HepG2 (cell line): ENCODE data around the gene LRRC73. TPM values are rescaled to one million over a fixed set of nuclear protein-coding genes. Genes with fewer than 3 reads are reported as not detected.

ENCODE experiments used
- ARNT2 ChIP-seq: sonication (generic); formaldehyde crosslinking; IDR thresholded peaks from 2 replicates; pipeline ENCODE4 v1.8.0; 2022; ENCODE audit warnings: mild to moderate bottlenecking, low read depth, missing genetic modification reagents, moderate library complexity
- BRF2 ChIP-seq: sonication (generic); formaldehyde crosslinking; IDR thresholded peaks from 2 replicates; pipeline ENCODE4 v1.8.1; 2022; ENCODE audit warnings: mild to moderate bottlenecking, missing genetic modification reagents
- CCAR2 ChIP-seq: fragments of 200-400 bp; formaldehyde crosslinking; optimal IDR thresholded peaks from 2 replicates; pipeline ENCODE3; 2018; ENCODE audit warnings: low read depth, mild to moderate bottlenecking, low read length, moderate library complexity
- EED ChIP-seq: sonication (generic); formaldehyde crosslinking; IDR thresholded peaks from 2 replicates; pipeline ENCODE4 v1.5.0; 2020; ENCODE audit warnings: mild to moderate bottlenecking, missing genetic modification reagents
- FLYWCH1 ChIP-seq: sonication (generic); formaldehyde crosslinking; IDR thresholded peaks from 2 replicates; pipeline ENCODE4 v1.8.1; 2023; ENCODE audit warnings: mild to moderate bottlenecking, missing genetic modification reagents
- FOXK2 ChIP-seq: fragments of 450-650 bp; IDR thresholded peaks from 2 replicates; pipeline ENCODE4 v1.6.1; 2016
- GATA4 ChIP-seq: sonication (generic); IDR thresholded peaks from 2 replicates; pipeline ENCODE4 v1.6.1; 2016; ENCODE audit warnings: antibody characterized with exemption, low read depth, borderline replicate concordance
- HMGXB3 ChIP-seq: sonication (generic); formaldehyde crosslinking; IDR thresholded peaks from 2 replicates; pipeline ENCODE4 v1.4.0; 2020; ENCODE audit warnings: missing genetic modification reagents, borderline replicate concordance
- HOXA3 ChIP-seq: sonication (generic); formaldehyde crosslinking; IDR thresholded peaks from 2 replicates; pipeline ENCODE4 v1.5.0; 2020; ENCODE audit warnings: missing genetic modification reagents
- KMT2B ChIP-seq: IDR thresholded peaks from 2 replicates; pipeline ENCODE4 v1.6.1; 2016; ENCODE audit warnings: missing genetic modification reagents, missing compliant biosample characterization
- MEF2D ChIP-seq: sonication (generic); formaldehyde crosslinking; IDR thresholded peaks from 2 replicates; pipeline ENCODE4 v1.5.1; 2020; ENCODE audit warnings: mild to moderate bottlenecking, missing genetic modification reagents
- MYPOP ChIP-seq: sonication (generic); formaldehyde crosslinking; IDR thresholded peaks from 2 replicates; pipeline ENCODE4 v1.8.1; 2023; ENCODE audit warnings: mild to moderate bottlenecking, moderate library complexity, missing genetic modification reagents
- SUZ12 ChIP-seq: fragments of 150-350 bp; IDR thresholded peaks from 2 replicates; pipeline ENCODE4 v1.6.1; 2014; ENCODE audit warnings: low read depth, low read length
- THAP7 ChIP-seq: sonication (generic); formaldehyde crosslinking; IDR thresholded peaks from 2 replicates; pipeline ENCODE4 v1.8.1; 2023; ENCODE audit warnings: mild to moderate bottlenecking, missing genetic modification reagents
- XRCC5 ChIP-seq: fragments of 200-400 bp; formaldehyde crosslinking; optimal IDR thresholded peaks from 2 replicates; pipeline ENCODE3; 2017; ENCODE audit warnings: mild to moderate bottlenecking, low read length
- ZFP91 ChIP-seq: sonication (generic); formaldehyde crosslinking; IDR thresholded peaks from 2 replicates; pipeline ENCODE4 v1.9.0; 2022; ENCODE audit warnings: missing genetic modification reagents, mild to moderate bottlenecking, borderline replicate concordance
- ZNF235 ChIP-seq: sonication (generic); formaldehyde crosslinking; IDR thresholded peaks from 2 replicates; pipeline ENCODE4 v1.8.1; 2023; ENCODE audit warnings: mild to moderate bottlenecking, missing genetic modification reagents, borderline replicate concordance
- ZNF274 ChIP-seq: sonication (generic); formaldehyde crosslinking; IDR thresholded peaks from 2 replicates; pipeline ENCODE4 v1.5.1; 2020; ENCODE audit warnings: mild to moderate bottlenecking, missing genetic modification reagents
- ZNF607 ChIP-seq: sonication (generic); formaldehyde crosslinking; IDR thresholded peaks from 2 replicates; pipeline ENCODE4 v1.5.1; 2020; ENCODE audit warnings: missing genetic modification reagents, mild to moderate bottlenecking, borderline replicate concordance
- ZNF674 ChIP-seq: sonication (generic); formaldehyde crosslinking; IDR thresholded peaks from 2 replicates; pipeline ENCODE4 v1.5.0; 2020; ENCODE audit warnings: low read depth, mild to moderate bottlenecking, missing genetic modification reagents
- polyA plus RNA-seq, 8 experiments: library from polyadenylated mRNA; depleted of rRNA in 3 of 8; stranded (reverse) in 7 of 8; unstranded in 1 of 8; fragments of >200 nt; fragmentation: Illumina TruSeq in 4 of 8; extraction: Trizol in 4 of 8; gene quantifications; 2 replicates each; pipeline versions ENCODE4 v1.2.1 to v1.2.3, GENCODE V29; 2011 to 2016; ENCODE audit warnings: low read depth in 4 of 8, missing spikeins in 1 of 8, mixed read lengths in 1 of 8; ENCODE audit not compliant: insufficient read depth in 1 of 8
- total RNA-seq, 5 experiments: library from RNA; depleted of rRNA; stranded (reverse); fragments of >200 nt; fragmentation: Illumina TruSeq; extraction: Trizol; gene quantifications; 2 replicates each; pipeline ENCODE4 v1.2.3, GENCODE V29; 2016; ENCODE audit warnings: low read depth in 1 of 5

Gene LRRC73
- total and polyA plus RNA-seq, 2 of the 13 experiments (the other 11 are each of a cell fraction or from before 2014, with no cell fraction given) = 0.11 to 0.12 TPM

GRCh38 chr6:43516697-43517504 lies 6.8 kb upstream of the LRRC73 start, which contains the start of the genes POLR1C and YIPF3 (continued):
- TF ChIP-seq MYPOP (CRISPR knock-in tag) = peak; percentile 41; the same call in 1 of the 2 replicates
- peak; percentile 62 for TF ChIP-seq ZNF274 (CRISPR knock-in tag)
- TF ChIP-seq KMT2B (CRISPR knock-in tag) = peak; percentile 87
- TF ChIP-seq MEF2D (CRISPR knock-in tag) = no peak; the same call in 1 of the 2 replicates
- TF ChIP-seq THAP7 = peak; percentile 15; the same call in 1 of the 2 replicates
- peak; percentile 38; the same call in 1 of the 2 replicates for TF ChIP-seq ZNF674 (CRISPR knock-in tag)
- peak; percentile 67; the same call in 1 of the 2 replicates for TF ChIP-seq FLYWCH1 (CRISPR knock-in tag)
- TF ChIP-seq BRF2 (CRISPR knock-in tag) = peak; percentile 69
- TF ChIP-seq ZNF607 = peak; percentile 96
- TF ChIP-seq SUZ12 = no peak
- TF ChIP-seq EED = 0 out of 2 replicates have a peak, but pooled peaks have one; percentile 13
- peak; percentile 56 for TF ChIP-seq FOXK2
- peak; percentile 92 for TF ChIP-seq ZFP91 (CRISPR knock-in tag)
- TF ChIP-seq HMGXB3 (CRISPR knock-in tag) = 0 out of 2 replicates have a peak, but pooled peaks have one; percentile 31
- peak; percentile 72; the same call in 1 of the 2 replicates for TF ChIP-seq ZNF235 (CRISPR knock-in tag)
- TF ChIP-seq CCAR2 = no peak
- TF ChIP-seq HOXA3 (CRISPR knock-in tag) = peak; percentile 93
- TF ChIP-seq XRCC5 = peak; percentile 92
- TF ChIP-seq GATA4 = peak; percentile 57; the same call in 1 of the 2 replicates
- TF ChIP-seq ARNT2 = peak; percentile 93
